Testis (tissue), 2 donors: ENCODE results near the gene ADCY5.

Experiments
- CTCF ChIP-seq, 3 experiments: fragments of 450-650 bp in 2 of 3; fragments of 200-600 bp in 1 of 3; sonication (generic) in 1 of 3; IDR thresholded peaks; one replicate each; pipeline ENCODE4 v1.5.1; 2016 to 2019; ENCODE audit warnings: antibody characterized with exemption in 3 of 3, mild to moderate bottlenecking in 2 of 3, moderate library complexity in 1 of 3
- POLR2A ChIP-seq: fragments of 450-650 bp; IDR thresholded peaks from one replicate; pipeline ENCODE4 v1.6.1; 2017; ENCODE audit warnings: antibody characterized with exemption, mild to moderate bottlenecking, moderate library complexity

GRCh38 chr3:123279121-123279520 lies 169.8 kb downstream of the ADCY5 start:
- no peak for TF ChIP-seq CTCF (IDR thresholded peaks at IDR 0.05)
- TF ChIP-seq POLR2A, result no peak
